HG03354 (cell line): ENCODE measurements around the gene PLLP.

Source experiments
- ATAC-seq: cut with Tn5 transposase; IDR thresholded peaks from one replicate; pipeline ENCODE4 v1.9.1; 2021; ENCODE audit warnings: mild to moderate bottlenecking; ENCODE audit not compliant: unreplicated experiment, poor library complexity, severe bottlenecking

PLLP gene

DNA sequence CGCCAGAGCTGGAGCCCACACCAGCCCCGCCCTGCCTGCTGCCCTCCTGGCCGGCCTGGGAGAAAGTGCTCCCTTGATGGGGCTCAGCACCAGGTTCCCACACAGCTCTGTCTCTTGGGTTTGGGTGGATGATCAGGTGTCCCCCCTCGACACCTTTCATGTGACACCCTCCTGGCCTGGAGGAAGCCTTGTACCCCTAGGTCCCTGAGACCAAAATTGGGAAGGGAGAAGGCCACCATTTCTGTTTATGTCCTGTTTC is 19.4 kb upstream of the PLLP start:
- ATAC-seq, result no peak

DNA sequence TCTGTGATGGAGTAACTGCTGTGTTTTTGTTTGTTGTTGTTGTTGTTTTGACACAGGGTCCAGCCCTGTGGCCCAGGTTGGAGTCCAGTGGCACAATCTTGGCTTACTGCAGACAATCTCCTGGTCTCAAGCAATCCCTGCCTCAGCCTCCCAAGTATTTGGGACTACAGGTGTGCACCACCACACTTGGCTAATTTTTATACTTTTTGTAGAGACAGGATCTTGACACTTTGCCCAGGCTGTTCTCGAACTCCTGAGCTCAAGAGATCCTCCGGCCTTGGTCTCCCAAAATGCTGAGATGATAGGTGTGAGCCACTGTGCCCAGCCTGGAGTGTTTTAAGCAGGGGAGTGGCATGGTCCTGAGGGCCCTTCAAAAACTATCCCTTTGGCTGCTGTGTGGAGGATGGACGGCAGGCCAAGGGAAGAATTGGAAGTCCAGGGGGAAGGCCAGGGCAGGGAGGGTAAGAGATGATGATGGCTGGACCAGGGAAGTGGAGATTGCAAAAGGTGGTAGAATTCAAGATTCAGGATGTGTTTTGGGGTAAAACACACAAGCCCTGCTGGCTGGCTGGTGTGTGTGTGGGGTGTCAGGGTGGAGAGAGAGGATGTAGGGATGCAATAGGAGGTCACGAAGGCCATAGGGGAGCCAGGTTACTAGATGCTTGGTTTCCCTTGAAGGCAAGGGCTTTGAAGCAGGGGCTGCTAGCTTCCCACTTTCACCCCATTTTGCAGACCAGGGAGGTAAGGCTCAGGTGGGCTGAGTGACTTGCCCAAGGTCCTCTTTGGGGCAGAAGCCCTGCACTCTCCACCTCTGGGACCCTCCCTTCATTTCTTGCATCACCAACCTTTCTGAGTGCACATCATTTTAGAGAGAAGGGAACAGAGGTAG is 18.8 kb upstream of the PLLP start:
- ATAC-seq, result no peak

DNA sequence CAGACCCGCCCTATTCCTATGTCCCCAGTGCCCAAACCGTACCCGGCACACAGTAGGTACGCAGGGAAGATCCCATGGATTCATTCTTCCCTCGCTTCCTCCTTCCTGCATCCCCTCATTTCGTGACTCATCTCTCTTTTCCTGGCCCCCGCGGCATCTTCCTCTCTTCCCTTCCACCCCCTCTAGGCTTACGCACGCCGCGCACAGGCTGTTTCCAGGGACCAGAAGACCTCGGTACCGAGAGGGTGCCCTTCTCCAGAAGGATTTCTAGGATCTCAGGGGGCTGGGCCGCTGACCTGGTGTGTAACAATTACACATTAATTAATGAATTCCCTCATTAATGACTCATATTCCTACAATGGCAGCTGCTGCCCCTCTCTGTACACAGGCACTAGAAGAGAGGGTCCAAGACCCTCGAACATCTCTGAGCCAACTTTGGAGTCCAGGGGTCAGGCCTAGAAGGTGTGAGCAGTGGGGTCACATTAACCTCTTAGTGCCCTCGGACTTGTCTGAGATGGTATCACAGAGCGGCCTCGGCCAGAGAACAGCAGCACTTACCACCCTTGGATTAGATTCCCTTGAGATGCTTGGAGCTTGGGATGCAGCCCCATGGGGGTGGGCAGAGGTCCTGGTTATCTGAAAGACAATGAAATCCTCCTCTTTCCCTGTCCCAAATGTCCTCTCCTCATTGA is 16.8 kb upstream of the PLLP start:
- ATAC-seq, result no peak

DNA sequence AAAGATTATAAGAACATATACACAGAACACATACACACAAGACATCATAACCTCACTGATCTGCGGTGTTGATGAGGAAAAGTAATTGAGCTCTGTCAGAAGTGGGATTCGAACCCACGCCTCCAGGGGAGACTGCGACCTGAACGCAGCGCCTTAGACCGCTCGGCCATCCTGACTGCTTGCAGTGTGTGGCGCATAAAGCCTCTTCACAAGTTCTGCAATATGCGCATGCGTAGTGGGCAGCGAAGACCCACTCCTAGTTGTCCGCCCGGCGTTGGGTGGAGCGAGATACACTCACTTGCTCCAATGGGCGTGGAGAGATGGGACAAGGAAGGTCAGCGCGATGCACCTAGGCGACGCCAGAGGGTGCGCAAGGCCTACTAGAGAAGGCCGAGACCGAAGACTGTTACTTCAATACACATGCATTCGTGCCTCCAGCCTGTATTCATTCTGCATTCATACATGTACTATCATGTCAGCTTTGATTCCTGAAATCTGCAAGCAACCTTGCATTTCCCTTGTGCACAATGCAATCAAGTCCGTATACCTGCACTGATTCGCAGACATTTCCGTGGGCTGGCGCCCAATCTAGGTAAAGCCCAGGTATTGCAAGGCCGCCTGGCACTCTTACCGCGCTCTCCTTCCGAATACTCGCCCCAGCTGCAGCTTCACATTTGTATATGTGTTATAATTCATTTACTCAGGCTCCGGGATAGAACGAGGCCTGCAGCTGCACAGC is 16.1 kb upstream of the PLLP start:
- peak; percentile 87 for ATAC-seq

DNA sequence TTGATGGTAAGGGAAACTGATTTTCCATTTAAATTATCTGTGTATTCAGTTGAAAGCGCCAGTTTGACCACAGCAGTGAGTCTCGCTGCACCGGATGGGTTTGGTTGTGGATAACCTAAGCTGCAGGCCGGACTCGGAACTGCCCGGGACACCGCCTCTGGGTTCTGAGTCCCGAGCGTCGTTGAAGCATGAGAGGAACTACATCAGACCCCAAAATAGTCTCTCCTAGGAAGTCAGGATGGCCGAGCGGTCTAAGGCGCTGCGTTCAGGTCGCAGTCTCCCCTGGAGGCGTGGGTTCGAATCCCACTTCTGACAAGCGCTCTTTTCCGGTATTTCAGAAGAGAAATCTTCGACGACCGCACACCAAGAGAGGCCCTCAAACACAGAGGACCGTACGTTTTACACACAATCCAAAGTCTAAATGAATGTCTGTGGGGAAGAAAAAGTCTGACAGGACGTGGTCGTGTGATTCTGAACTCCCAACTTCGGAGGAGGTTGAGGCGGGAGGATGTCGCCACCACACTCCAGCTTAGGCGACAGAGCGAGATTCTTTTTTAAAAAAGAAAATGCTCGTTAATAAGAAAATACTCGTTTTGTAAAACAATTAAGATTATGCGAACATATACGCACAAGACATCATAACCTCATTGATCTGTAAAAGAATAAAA is 15.4 kb upstream of the PLLP start:
- peak; percentile 55 for ATAC-seq

DNA sequence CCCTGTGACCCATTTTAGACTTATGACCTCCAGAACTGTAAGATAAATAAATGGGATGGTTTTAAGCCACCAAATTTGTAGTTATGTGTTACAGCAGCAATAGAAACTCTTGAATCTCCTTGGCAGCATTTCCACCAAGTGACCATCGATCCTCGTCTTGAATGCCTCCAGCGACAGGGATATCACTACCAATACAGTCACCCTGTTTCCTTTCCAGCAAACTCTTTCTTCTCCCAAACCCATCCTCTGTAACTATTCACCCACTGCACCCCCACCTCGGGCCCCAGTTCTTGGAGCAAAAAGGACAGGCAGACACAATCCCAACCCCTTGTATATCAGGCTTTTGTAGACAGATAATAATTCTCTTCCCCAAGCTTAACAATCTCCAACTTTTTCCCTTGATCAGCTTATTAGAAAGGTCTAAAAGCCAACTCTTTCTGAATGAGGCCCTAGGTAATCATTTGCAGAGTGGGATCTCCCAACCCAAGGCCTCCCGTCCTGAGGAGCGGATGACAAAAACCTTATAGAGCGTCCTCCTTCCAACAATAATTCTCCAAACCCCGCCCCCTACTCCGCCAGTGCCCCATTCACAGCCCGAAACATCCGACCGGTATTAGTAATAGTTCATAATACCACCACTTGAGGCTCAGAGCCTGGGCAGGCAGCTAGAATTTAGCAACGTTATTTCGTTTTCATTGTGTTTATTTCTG is 14.7 kb upstream of the PLLP start:
- peak; percentile 36 for ATAC-seq

DNA sequence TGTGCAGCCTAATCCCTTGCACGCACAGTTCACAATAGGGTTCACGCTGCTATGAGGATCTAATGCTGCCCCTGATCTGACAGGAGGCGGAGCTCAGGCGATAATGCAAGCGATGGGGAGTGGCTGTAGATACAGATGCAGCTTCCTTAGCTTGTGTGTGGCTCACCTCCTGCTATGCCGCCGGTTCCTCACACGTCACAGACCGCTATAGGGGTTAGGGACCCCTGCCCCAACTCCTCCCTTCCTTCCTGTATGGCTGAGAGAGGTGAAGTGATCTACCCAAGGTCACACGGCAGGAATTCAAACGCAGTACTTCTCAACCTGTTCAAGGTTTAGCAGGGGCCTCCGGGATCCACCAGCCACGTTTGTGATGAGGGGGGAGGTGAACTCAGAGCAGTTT is 13.4 kb upstream of the PLLP start:
- no peak for ATAC-seq

DNA sequence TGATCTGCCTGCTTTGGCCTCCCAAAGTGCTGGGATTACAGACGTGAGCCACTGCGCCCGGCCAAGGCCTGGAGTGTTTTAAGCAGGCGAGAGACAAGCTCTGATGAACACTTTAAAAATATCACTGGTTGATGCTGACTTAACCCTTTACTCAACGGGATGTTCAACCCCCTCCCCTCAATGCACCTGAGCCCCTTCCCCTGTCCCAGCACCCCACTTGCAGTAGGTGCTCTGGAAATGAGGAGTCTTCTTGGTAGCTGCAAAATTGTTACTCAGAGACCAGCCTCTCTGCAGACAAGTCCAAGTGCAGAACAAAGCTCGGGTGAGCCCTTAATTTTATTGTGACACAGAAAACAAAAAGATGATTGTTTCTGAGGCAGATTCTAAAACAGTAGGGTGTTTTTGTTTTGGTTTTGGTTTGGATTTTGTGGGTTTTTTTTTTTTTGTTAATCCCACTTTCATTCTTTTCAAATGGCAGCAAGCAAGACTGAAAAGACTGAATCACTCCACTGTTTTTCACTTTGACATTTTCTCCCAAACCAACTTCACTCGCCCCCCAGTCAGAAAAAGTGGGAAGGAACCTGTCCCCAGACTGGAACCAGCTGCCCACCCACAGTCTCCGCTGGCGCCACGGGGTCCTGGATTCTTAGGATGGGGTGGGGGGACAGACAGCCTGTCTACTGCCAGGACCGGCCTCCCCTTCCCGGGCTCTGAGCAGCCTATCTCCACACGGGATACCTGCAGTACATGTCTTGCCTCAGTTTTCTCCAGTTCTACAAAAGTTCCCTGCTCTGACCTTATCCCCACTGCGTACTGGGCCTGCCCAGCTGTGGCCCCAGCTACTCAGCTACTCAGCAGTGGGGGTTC is 5.2 kb upstream of the PLLP start:
- no peak for ATAC-seq

DNA sequence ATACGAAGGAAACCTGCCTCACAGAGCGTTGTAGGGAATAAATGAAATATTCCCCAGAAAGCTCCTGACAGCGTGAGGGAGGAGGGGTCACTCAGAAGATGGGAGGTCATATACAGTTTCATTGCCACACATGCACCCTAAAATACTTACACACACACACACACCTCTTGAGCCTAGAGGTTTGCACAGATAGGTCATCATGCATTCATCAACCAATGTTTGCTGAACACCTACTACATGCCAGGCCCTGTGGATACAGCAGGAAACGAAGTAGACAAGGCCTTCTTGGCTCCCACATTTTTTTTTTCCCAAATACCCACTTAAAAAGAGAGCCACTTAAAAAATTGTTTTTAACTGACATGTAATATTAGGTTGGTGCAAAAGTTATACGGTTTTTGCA is 907 bp upstream of the PLLP start:
- no peak for ATAC-seq

DNA sequence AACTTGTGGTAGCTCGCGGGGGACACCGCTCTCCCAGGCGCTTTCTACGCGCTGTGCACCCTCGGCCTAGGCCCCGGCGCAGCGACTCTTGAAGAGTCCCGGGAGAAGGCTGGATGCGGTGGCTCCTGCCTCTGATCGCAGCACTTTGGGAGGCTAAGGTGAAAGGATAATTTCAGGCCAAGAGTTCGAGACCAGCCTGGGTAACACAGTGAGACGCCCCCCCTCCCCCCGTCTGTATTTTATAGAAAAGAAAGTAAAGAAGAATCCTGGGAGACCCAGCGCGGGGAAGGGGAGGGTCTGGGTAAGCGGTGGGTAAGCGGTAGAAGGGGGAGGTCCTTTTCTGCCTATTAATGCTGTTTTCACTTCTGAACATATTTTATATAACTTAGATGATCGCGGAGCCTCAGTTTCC is 486 bp upstream of the PLLP start:
- no peak for ATAC-seq

DNA sequence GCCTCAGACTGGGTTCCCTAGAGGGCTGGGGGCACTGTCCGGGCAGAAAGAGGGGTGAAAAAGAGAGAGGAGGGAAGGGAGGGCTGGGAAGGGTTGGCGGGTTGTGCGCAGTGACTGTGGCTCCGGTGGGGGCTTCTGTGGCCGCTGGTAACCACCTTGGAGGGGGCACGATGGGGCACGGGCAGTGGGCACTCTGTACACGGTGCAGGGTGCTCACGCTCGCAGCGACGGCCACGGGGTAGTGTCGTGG is 588 bp downstream of the PLLP start:
- no peak for ATAC-seq

DNA sequence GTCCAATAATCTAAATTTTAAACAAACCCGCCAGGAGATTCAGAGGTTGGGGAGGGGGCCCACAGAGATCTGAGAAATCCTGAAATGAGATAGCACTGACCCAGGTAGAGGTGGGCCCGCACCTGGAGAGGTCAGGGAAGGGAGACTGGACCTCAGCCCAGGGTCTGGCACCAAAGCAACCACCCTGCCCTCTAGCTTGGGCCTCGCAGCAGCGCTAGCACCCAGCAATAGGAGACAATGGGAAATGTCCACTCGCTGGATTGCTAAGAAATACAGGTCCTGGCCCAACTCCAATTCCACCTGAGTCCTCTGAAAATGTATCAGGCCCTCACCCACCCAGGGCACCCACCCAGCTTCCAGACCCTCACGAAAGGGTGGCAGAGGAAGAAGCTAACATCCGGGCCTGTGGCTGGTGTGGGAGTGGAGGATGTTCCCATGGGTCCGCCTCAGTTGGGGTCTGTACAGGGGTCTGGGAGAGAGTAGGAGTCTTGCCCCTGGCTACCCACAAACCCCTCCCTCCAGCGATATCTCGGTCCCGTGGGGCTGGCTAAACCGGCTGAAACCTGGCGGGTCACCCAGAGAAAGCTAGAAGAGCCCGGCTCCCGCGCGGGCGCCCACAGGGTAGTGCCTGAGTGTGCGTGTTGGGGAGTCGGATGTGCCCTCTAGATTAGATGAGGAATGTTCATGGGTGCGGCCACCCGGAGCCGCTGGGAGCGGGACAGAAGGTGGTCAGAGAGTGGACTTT is 1.1 kb downstream of the PLLP start:
- no peak for ATAC-seq

DNA sequence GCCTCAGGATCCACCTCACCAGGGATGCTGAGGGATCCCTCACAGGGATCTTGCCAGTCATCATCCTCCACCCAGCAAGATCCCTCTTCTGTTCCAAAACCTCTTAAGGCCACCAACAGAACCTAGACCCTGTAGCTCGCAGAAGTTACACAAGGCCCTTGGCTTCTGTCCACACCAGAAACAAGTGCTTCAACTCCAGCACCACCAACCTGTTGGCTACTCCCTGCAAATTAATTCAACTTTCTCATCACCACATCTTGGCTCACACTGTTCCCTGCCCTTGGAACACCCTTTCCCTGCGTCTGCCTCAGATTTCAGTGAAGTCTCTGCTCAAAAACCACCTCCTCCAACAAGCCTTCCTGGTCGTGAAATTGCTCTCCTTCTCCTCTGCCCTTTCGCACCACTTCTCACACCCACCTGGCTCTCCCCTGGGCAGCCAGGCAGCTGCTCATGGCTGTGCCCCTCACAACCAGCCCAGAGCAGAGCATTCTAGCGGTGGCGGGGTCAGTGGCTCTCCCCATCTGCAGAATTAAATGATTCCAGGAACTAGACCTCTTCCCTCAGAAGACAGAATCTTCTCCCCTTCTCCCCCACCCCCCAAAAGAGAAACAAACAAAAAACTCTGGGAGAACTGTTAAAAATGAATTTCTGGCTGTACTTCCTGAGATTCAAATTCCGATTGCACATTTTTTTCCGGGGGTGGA is 1.8 kb downstream of the PLLP start:
- ATAC-seq, result no peak

DNA sequence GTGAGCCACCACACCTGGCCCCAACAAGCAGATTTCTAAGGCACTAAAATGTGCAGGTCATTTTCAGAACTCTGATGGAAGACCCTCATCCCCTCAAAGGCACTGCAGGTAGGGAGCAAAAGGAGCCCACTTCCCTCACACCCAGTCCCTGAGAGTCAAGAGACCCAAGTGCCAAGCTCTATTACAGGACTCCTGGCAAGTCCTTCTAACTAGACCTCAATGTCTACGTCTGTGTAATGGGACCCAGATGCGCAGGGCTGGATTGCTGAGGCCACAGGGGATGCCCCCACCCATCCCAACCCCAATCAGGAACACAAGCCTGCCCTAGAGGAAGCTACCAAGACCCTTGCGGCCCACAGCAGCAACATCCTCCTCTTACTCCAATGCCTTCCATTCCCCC is 2.7 kb downstream of the PLLP start:
- ATAC-seq, result no peak

DNA sequence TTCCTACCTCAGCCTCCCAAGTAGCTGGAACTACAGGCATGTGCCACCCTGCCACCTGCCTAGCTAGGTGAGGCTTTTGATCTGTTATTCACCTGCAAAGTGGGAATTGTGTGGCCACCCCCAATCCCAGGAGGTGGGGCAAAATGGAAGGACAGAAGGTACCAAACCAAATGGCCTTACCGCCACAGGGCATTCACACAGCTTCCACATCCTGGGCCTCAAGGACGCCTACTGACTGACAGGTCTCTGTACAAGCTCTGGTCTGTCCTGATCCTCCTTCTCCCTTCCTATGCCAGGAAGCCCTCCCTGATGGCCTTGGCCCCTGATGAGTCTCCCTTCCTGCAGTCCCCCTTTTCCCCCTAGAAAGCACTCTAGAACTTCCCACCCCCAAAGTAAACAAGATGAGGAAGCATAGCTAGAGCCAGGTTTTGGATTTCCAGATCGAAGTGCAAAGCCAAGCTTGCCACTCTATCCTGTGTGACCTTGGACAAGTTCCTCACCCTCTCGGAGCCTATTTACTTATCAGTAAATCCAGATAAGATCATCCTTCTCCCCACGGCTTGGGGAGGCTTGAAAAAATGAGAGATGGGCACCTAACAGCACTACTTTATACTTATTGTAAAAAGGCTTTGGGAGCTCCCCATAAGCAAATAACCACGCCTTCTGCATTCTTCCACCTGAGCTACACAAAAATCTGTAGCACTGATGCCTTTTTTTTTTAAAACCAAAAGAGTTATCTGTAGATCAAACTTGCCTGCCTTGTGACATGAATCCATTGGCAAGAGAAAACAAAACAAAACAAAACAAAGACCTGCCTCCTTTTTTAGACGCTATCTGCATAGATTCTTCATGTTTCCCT is 4.5 kb downstream of the PLLP start:
- no peak for ATAC-seq

DNA sequence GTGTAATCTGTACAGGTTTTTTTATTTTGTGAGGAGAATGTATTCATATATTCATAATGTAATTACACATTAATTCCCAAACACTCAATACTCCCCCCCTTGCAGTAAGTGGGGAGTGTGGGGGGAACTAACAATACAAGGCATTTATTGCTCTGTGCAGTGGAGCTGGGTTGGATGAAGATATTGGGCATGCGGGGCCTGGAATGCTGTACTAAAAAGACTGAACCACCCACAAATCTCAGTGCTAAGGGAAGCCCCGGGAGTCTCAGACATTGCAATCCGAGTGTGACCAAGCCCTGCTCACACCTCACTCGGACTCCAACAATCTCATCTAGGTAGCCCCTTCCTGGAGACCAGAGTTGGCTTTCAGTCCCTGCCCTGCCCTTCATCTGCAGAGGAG is 6.0 kb downstream of the PLLP start:
- ATAC-seq, result no peak

DNA sequence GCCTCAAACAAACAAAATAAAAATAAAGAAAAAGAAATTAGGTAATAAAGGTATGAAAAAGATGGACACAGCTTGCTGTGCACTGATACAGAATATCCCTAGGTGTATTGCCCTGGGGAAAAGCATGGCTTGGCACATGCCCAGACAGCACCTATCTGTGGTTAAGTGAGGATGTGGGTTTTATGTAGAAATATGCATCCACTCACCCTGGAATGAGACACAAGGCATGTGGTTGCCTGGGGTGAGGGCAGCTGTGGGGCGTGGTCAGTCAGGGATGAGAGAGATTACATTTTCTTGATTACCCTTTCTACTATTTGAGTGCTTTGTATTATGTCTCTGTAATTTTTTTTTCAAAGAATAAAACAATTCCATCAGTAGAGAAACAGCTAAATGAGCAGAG is 6.9 kb downstream of the PLLP start:
- no peak for ATAC-seq
